PFSK-1 (cell line): ENCODE data around the gene ZNF232.

Source experiments
- FOXP2 ChIP-seq: optimal IDR thresholded peaks from 2 replicates; pipeline ENCODE3; 2011; ENCODE audit warnings: borderline replicate concordance, control low read depth, inconsistent platforms; ENCODE audit not compliant: insufficient read depth; ENCODE audit errors: extremely low read length, extremely low read depth
- POLR2AphosphoS5 ChIP-seq: IDR thresholded peaks from 2 replicates; pipeline ENCODE4 v1.6.1; 2012; ENCODE audit warnings: low read depth, mild to moderate bottlenecking, control low read depth, low read length, moderate library complexity
- REST ChIP-seq, 2 experiments: IDR thresholded peaks; 2 replicates each; pipeline versions ENCODE4 v1.6.1 to v1.8.0; 2011 to 2012; ENCODE audit warnings: low read depth in 2 of 2, low read length in 2 of 2, control low read depth in 1 of 2, inconsistent platforms in 1 of 2, mild to moderate bottlenecking in 1 of 2, moderate library complexity in 1 of 2; ENCODE audit not compliant: insufficient read depth in 1 of 2
- SIN3A ChIP-seq: IDR thresholded peaks from 2 replicates; pipeline ENCODE4 v1.6.1; 2012; ENCODE audit warnings: mild to moderate bottlenecking, low read length, moderate library complexity, borderline replicate concordance; ENCODE audit not compliant: insufficient read depth
- TAF1 ChIP-seq: IDR thresholded peaks from 2 replicates; pipeline ENCODE4 v1.6.1; 2012; ENCODE audit warnings: low read length, control low read depth, borderline replicate concordance; ENCODE audit not compliant: insufficient read depth

ZNF232 gene

GRCh38 chr17:5120036-5120435 is 8.4 kb upstream of the ZNF232 start:
- TF ChIP-seq SIN3A (no peak), FOXP2 (no peak), POLR2AphosphoS5 (no peak), REST (IDR thresholded peaks at IDR 0.05; ENCODE audit: insufficient read depth in 1 of 2, low read depth in 2 of 2, low read length in 2 of 2) (no peak), TAF1 (no peak)

GRCh38 chr17:5118219-5118618 is 6.5 kb upstream of the ZNF232 start:
- TF ChIP-seq REST (IDR thresholded peaks at IDR 0.05; ENCODE audit: insufficient read depth in 1 of 2, low read depth in 2 of 2, low read length in 2 of 2) (no peak), POLR2AphosphoS5 (no peak), SIN3A (no peak), TAF1 (no peak), FOXP2 (no peak)

- TF ChIP-seq TAF1 (no peak), SIN3A (no peak), POLR2AphosphoS5 (no peak), FOXP2 (no peak), REST (IDR thresholded peaks at IDR 0.05; ENCODE audit: insufficient read depth in 1 of 2, low read depth in 2 of 2, low read length in 2 of 2) (no peak)
Observed at GRCh38 chr17:5115673-5116651, 4.3 kb upstream of the ZNF232 start, which contains the start of gene USP6. USP6 (plus strand) TSS chr17:5116032; CDS start chr17:5130368, 14,336 bp downstream.

- no peak for TF ChIP-seq TAF1
- no peak for TF ChIP-seq FOXP2
- no peak for TF ChIP-seq REST (IDR thresholded peaks at IDR 0.05; ENCODE audit: insufficient read depth in 1 of 2, low read depth in 2 of 2, low read length in 2 of 2)
Observed at GRCh38 chr17:5110816-5111215, 862 bp downstream of the ZNF232 start.
